Measurements from ENCODE around the gene IFI27.
"Not testable (repeated sequence)": the region's sequence is repeated elsewhere in the genome, so short reads cannot be mapped to it uniquely, and the experiment has no call there.

IFI27 gene

DNA sequence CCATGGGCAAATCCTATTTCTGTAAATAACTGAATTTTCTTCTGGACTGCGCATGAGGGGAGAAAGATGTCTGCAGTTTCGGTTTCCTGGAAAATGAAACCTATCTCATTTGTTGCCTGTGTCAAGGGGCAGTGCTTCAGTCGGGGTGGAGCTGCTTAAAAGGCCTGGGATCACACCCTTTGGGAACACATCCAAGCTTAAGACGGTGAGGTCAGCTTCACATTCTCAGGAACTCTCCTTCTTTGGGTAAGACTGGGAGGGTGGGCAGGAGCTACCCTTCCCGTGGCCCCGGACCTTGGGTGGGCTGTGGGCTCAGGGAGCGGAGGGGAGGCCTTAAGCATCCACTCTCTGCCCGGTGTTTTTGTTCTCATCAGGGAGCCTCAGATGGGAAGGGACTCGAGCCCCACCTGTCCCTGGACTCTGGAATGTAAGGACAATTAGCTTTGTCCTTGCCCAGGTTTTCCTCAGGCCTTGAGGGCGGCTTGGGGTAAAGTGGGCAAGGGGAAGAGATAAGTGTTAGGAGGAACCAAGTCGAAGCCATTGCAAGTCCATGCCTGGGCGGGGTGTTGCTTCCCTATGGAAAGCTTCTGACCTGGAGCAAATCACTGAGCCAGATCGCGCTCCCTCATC is at the start of gene IFI27:
Gene IFI27 (plus strand): TSS at position 185 of the 630 bp plus-strand sequence.
- no peak for DNase-seq

DNA sequence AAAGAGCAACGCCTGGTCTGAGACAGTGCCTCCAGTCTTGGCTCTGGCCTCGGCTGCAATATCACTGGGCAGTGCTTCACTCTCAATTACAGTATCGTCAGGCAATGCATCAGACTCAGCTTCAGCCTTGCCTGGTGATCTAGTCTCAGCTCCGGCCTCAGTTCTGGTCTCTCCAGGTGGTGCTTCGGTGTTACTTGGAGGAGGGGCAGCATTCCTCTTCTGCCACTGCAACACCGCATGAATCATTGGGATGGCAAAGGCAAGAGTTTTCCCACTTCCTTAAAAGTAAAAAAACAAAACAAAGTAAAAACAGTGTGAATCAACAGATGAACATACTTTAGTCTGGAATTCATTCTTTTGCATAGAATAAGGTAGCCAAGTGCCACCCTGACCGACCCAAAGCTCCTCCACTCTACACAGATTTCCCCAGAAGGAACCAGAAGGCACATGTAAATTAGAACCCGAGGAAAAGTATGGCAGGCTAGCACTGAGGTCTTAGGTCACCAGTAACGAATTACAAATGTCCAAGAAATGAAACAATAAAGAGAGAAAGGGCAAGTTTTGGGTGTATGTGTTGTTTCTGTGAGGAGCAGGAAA is 48.1 kb upstream of the IFI27 start:
- DNase-seq, result no peak

DNA sequence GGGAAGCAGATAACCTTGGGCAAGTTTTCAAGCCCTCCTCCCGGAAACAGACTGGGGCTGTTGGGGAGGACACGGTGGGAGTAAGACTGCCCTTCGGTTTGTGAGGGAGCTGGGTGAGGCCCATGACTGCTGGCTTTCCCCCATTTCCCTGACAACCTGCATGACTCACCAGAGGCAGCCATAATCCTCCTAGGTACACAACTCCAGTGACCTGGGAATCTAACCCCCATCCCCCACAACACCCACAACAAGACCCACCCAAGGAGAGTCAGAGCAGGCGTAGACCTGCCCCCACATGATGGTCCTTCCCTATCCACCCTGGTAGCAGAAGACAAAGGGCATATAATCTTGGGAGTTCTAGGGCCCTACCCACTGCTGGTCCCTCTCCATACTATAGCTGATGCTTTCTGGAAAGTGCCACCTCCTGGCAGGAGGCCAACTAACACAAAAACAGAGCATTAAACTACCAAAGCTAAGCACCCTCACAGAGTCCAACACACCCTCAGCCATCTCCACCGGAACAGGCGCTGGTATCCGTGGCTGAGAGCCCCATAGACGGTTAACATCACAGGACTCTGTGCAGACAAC is 44.4 kb upstream of the IFI27 start:
- DNase-seq, result no peak

DNA sequence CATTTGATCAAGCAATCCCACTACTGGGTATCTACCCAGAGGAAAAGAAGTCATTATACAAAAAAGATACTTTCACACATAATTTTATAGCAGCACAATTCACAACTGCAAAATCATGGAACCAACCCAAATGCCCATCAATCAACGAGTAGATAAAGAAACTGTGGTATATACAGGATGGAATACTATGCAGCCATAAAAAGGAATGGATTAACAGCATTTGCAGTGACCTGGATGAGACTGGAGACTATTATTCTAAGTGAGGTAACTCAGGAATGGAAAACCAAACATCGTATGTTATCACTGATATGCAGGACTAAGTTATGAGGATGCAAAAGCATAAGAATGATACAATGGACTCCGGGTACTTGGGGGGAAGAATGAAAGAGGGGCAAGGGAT is 38.5 kb upstream of the IFI27 start:
- DNase-seq, result not testable (repeated sequence)

DNA sequence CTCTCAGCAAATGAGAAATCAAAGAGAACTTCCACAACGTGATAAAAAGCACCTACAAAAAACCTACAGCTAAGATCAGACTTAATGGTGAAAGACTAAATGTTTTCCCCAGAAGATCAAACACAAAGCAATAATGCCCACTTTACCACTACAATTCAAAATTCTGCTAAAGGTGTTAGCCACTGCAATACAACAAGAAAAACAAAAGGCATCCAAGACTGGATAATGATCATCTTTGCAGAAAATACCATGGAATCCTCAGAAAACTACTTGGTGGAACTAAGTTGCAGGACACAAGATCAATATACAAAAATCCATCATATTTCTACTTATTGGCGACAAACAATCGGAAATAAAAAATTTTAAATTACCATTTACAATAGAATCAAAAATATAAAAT is 36.0 kb upstream of the IFI27 start:
- no peak for DNase-seq

DNA sequence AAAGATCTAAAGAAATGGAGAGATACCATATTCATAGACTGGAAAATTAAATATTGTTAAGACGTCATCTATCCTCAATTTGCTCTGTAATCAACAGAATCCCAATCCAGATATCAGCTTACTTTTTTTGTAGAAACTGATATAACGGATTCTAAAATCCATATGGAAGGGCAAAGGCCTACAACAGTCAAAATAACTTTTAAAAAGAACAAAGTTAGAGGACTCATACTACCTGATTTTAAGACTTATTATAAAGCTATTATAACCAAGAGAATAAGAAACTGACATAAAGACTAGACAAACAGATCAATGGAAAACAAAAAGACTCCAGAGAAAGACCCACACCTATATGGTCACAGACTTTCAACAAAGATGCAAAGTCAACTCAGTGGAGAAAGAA is 35.5 kb upstream of the IFI27 start:
- peak; percentile 9 for DNase-seq

DNA sequence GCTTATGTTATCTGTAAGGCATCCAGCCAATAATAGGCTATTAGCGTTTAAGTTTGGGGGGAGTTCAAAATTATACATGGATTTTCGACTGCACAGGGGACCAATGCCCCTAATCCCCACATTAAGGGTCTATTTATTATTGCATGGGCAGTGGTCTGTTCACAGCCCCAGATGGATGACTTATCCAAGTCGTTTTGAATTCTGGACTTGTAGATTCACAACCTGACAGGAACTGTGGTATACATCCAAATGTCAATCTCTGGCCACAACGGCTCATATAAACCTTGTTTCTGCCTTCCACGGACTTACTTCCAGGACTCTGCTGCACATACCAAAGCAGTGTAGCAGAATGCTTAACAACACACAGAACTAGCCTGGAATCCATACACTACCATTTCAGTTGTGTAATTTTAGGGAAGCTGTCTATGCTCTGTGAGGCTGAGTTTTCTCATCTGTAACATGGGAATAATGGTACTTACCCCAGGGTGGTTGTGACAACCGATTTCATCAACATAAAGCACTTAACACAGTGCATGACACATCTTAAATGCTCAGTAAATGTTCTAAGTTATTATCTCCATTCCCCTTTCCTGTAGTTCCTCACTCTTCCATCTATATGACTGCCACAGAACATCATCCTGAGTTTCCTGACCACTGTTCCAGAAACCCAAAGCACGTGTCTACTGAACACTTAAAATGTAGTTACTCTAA is 33.3 kb upstream of the IFI27 start:
- DNase-seq, result no peak

DNA sequence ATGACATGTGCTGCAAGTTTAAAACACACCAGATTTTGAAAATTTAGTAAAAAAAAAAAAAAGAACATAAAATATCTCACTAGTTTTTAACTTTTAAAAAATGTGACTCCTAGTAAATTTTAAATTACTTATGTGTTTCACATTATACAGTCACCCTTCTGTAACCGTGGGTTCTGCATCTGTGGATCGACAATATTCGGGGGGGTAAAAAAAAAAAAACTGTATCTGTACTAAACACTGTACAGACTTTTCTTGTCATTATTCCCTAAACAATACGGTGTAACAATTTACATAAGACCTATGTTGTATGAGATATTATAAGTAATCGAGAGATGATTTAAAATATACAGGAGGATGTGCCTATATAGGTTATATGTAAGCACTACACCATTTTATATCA is 32.7 kb upstream of the IFI27 start:
- DNase-seq, result no peak

DNA sequence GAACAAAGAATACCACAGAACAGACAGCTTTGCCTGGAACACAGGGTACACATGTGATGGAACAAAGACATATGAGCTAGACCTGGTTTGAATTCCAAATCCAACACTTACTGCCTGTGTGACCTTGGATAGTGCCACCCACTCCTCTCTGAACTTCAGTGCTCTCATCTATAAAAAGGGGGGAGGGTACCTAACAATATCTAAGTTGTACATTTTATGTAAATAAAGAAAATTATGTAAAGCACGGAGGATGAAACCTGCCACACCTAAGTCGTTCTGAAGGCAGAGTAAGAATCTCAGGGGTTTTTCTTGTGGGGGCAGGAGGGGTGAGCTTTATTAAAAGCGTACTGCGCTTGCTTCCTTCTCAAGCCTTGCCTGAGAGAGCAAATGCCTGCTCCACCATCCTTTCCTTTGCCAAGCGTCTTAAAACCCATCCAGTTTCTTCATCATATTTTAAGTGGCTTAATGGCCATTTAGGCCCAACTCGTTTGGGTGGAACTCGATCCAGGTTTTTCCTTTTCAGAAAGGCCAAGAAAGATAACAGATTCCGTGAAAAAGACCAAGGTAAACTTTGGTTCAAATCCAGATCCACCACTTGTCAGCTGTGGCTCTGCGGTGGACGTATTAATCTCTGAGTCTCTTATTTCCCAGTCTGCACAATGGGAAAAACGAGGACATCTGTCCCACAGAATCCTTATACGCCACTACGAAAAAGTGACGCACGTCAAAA is 30.5 kb upstream of the IFI27 start:
- peak; percentile 72 for DNase-seq

DNA sequence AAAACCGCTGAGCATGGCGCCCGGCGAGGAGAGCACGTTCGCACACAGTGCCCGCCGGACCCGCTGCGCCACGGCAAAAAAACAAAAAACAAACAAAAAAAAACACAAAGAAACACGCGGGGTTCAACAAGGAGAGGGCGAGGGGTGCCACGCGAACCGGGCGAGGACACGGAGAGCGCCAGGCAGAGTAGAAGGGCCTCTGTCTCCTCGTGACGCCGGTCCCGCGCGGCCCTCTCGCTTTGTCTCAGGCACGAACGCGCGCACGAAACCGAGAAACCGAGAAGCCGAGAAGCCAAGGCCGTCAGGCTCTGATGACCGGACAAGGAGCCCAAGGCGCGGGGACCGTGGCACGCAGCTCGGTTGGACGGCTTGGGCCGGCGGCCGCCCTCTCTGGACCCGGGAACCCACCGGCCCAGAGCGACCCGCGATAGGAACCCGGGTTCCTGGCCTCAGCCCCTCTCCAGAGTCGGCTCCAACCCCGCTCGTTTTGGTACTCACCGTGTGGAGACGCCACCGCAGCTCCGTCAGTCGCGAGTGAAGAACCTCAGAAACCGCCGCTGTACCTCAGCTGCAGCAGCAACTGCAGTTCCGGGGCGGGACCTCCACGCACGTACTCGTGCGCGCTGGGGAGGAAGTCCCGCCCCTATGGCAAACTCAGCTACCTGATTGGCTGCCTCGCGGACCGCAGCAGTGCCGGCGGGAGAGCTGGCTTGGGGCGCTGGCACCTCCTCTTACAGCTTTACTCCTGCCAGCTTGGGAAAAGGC is 29.7 kb upstream of the IFI27 start, which contains the start of the genes DDX24 and IFI27L1:
Gene DDX24 (minus strand): TSS at position 582 of the 765 bp plus-strand sequence. CDS start 1,460 bp downstream, outside the sequence.
Gene IFI27L1 (plus strand): TSS at position 690 of the 765 bp plus-strand sequence. CDS start 15,628 bp downstream, outside the sequence.
- peak; percentile 95 for DNase-seq

DNA sequence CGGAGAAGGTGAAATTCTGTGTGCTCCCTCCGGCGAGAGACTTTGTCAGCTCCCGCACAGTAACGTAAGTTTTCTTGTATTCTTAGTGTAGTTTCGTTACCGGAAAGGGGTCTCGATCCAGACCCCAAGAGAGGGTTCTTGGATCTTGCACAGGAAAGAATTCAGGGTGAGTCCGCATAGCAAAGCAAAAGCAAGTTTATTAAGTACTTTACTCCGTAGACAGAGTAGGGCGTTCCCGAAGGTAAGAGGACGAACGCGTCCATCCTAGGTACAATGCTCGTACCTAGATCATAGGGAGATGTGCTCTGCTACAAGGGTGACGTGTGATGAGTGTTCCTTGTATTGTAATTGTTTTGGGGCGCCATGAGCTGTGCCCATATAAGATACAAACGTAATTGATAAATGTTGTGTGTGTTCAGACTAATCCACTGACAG is 29.1 kb upstream of the IFI27 start:
- DNase-seq, result no peak

DNA sequence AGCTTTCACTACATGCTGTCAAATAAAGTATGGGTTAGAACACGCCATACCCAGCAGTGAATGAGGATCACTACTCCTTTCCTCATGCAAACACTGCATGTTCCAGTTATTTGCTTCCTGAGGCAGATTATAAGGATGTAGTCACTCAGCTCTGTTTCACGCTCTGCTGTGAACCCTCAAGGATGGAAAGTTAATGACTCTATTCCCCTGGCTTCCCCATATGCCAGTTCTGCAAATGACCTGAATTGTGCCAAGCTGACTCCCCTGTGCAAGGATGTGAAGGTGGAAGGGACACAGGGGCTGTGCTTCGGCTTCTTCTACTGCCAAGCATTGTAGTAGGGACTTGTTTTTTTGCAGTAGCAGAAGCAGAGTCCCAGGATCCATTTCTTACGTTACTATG is 22.6 kb upstream of the IFI27 start:
- no peak for DNase-seq

DNA sequence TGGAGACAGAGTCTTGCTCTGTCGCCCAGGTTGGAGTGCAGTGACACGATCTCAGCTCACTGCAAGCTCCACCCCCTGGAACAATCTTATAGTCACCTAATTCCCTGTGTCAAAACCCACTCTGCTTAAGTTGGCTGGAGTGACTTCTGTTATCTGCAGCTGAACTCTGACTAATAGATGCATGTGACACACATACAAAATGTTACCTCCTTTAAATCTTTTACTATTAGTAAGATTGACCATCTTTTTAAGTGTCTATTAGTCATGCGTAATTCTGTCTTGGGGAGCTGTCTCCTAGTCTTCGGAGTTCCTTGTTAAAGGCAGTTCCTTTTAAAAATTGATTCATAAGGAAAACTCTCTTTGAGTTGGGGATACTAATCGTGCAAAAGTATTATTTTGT is 22.0 kb upstream of the IFI27 start:
- DNase-seq, result no peak

DNA sequence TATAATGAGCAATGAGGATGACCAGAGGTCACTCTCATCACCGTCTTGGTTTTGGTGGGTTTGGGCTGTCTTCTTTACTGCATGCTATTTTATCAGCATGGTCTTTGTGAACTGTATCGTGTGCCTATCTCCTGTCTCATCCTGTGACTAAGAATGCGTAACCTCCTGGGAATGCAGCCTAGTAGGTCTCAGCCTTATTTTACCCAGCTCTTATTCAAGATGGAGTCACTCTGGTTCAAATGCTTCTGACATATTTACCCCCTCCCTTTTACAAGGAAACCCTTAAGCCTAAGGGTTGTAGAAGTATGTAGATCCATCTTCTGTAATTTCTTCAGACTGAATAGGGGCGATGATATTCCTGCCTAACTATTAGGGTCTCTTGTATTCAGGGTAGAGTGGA is 21.1 kb upstream of the IFI27 start:
- DNase-seq, result no peak

DNA sequence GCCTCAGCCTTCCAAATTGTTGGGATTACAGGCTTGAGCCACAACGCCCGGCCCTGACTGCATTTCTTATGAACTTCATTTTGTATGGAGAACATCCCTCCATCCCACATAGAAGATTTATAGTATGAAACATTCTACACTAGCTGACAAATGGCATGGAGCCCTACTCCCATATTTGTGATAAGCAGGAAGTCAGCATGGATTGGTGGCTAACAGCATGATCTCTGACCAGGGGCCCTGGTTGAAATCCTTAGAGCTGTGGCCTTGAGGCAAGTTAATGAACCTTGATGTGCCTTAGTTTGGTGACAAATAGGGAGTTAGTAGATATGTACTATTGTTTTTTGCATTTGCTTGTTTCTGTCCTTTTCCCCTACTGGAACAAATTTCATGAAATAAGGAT is 17.1 kb upstream of the IFI27 start:
- DNase-seq, result no peak

DNA sequence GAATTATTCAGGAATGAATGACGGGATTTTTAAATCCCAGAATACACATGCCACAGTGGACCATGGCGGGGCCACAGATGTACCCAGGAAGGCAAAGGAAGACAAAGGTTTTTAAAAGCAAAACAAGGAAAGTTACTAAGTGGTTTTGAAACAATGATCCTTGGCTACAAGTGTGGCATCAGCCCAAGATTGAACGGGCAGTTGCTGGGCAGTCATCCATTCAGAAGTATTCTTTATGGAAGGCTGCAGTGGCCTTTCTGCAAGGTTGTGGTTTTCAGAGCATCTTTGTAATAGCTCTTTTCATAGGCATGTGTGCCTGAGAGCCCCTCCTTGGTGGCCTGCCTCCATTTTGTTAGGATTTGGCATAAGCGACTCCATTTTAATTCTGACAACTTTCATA is 13.4 kb upstream of the IFI27 start:
- DNase-seq, result no peak

DNA sequence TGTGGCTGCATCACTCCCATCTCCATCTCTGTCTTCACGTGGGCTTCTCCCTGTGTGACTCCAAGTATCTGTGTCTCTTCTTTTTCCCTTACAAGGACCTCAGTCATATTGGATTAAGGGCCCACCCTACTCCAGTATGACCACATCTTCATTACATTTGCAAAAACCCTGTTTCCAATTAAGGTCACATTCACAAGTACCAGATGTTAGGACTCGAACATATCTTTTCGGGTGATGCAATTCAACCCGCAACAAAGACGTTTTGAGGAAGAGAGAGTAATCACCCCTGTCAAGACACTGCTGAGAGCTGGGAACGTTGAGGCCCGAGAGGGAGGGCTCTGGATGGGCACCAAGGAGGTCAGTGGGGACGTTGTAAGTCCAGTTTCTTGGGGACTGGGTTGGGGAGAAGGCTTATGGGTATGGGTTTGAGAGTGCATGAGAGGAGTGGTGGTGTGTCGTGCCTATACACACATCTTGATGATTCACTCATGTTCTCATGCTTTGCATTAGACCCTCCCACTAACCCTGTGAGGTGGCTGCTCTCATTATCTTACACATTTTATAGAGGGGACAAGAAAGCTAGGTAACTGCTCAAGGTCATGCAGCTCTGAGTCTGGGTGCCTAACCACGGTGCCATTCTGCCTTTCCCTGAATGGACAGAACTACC is 12.1 kb upstream of the IFI27 start:
- DNase-seq, result no peak

DNA sequence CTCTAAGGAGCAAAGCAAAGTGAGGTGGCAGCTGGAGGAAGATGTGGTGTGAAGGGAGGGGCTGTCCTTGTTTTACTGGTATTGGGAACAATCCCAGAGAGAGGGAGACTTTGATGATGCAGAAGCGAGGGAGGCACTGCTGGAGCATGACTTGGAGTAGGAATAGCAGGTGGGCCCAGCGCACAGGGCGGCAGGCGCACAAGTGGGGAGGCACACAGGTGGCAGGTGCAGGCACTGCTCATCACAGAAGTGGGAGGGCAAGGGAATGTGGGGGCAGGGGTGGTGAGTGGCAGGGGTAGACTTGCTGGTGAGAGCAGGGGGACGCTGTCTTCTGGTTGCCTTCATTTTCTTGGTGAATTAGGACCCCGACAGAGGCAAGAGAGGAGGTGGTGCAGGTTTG is 11.5 kb upstream of the IFI27 start:
- DNase-seq, result no peak

DNA sequence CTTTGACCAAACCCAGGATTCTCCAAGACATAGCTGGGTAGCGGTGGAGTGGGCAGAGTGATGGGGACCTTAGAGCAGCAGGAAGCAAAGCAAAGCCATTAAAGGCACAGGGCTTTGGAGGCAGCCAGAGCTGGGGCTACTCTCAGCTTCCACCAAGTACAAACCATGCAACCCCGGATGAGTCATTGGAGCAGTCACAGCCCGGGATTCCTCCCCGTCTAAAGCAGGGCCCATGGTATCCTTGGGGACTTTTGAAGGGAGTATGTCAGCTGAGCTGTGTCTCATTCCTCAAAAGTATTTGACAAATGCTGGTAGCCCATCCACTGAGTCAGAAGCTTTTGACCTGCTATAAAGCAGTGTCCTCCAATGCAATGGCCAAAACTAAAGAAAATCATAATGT is 9.7 kb upstream of the IFI27 start:
- no peak for DNase-seq

DNA sequence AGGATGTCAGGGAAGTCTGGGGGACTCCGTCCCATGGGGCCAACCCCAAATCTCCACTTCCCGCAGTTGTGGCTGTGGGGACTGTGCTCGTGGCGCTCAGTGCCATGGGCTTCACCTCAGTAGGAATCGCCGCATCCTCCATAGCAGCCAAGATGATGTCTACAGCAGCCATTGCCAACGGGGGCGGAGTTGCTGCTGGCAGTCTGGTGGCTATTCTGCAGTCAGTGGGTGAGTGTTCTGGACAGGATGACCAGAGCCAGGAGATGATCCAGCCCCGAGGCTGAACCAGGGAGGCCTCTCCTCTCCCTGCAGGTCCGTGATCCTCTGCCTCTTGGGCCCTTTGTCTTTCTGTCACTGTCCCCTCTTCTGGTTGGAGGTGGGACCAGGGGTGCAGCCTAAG is 8.8 kb upstream of the IFI27 start:
- no peak for DNase-seq

DNA sequence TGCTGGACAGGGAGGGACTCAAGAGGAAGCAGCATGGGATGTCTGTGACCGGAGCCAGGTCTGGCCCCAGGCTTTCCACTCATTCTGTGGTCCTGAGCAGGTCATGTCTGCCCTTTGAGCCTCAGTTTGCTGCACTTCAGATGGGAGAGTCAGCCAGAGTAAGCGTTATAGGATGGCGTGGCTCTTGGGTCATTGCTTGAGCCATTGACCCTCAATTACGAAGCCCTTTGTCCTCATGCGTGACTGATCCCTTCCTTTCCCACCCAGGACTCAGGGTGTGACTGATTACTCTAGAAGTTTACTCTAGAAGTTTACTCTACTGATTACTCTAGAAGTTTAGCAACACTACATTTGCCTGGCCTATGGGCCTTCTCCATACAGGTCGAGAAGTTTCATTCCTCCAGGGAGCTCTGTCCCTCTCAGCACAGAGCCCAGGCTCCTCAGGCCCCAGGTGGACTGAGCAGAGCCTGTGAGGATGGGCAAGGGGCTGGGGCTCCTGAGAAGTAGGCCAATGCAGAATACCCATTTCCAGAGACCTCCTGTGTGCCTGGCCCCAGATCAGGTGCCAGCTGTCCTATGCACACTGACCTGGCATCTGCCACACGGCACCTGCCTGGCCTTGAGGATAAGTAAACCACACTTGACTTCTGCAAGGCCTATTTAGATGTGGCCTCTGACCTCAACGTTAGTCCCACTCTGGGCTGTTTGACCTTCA is 7.6 kb upstream of the IFI27 start:
- no peak for DNase-seq
